Prostate gland (tissue), 2 donors: ENCODE data around the gene STAT1. TPM values are rescaled to one million over a fixed set of nuclear protein-coding genes. Genes with fewer than 3 reads are reported as not detected.

Source experiments
- DNase-seq: peaks from one replicate; pipeline ENCODE4 v3.0.0-alpha.2; 2019; ENCODE audit warnings: low spot score
- H3K27ac ChIP-seq, 2 donors: fragments of 200-600 bp; sonication (generic); 2 replicates each; pipeline ENCODE4 v1.5.1; 2017 to 2019
- H3K27me3 ChIP-seq: fragments of 200-600 bp; sonication (generic); replicated peaks from 2 replicates; pipeline ENCODE4 v1.5.1; 2019; ENCODE audit not compliant: insufficient read depth
- H3K36me3 ChIP-seq, 2 donors: fragments of 200-600 bp; sonication (generic); 1 replicate in 1 of 2; 2 replicates in 1 of 2; pipeline versions ENCODE4 v1.5.1 to v1.8.1; 2017 to 2019
- H3K4me1 ChIP-seq: fragments of 200-600 bp; sonication (generic); replicated peaks from 2 replicates; pipeline ENCODE4 v1.5.1; 2019
- H3K4me3 ChIP-seq, 2 donors: fragments of 200-600 bp; sonication (generic); 2 replicates each; pipeline ENCODE4 v1.5.1; 2017 to 2019
- H3K9me3 ChIP-seq: fragments of 200-600 bp; sonication (generic); 2 replicates; pipeline ENCODE4 v1.5.1; 2017
- POLR2A ChIP-seq: fragments of 450-650 bp; IDR thresholded peaks from one replicate; pipeline ENCODE4 v1.6.1; 2016; ENCODE audit warnings: antibody characterized with exemption, mild to moderate bottlenecking
- POLR2AphosphoS5 ChIP-seq: sonication (generic); formaldehyde crosslinking; IDR thresholded peaks from one replicate; pipeline ENCODE4 v1.6.1; 2017; ENCODE audit warnings: antibody characterized with exemption
- WGBS: methylation state at CpG from one replicate; pipeline ENCODE4 v1.1.5; 2018; 5-methylcytosine and 5-hydroxymethylcytosine counted together
- intact Hi-C: fragments of 100-400 bp; cut with DNase I; formaldehyde crosslinking; loops from one replicate; pipeline ENCODE4 v1.14.2; 2022
- total RNA-seq, 2 donors: library from RNA; depleted of rRNA; stranded (reverse); fragments of >200 nt; gene quantifications; one replicate each; pipeline ENCODE4 v1.1.0, GENCODE V29; 2016
- TF ChIP-seq, protein P1 (sequence below), 4 experiments: fragments of 200-600 bp in 2 of 4; fragments of 450-650 bp in 2 of 4; sonication (generic) in 2 of 4; IDR thresholded peaks; 1 replicate in 3 of 4; 2 replicates in 1 of 4; pipeline ENCODE4 v1.5.1; 2016 to 2019; ENCODE audit warnings: antibody characterized with exemption in 4 of 4, mild to moderate bottlenecking in 2 of 4, moderate library complexity in 2 of 4

Gene STAT1
- total RNA-seq, 2 donors from 2014 or later, result 53.3 to 64.1 TPM

- no peak for DNase-seq
- Histone ChIP-seq H3K4me1 (peaks cover 2% of the 10 kb centered on the region), H3K27ac (no peak overlapping the region), H3K4me3 (no peak overlapping the region), H3K36me3 (no peaks in the 10 kb centered on the region), H3K9me3 (no peaks in the 10 kb centered on the region), H3K27me3 (no peaks in the 10 kb centered on the region)
- WGBS, result 79% methylated on average over 4 of the region's 4 CpGs
- TF ChIP-seq, protein P1, sequence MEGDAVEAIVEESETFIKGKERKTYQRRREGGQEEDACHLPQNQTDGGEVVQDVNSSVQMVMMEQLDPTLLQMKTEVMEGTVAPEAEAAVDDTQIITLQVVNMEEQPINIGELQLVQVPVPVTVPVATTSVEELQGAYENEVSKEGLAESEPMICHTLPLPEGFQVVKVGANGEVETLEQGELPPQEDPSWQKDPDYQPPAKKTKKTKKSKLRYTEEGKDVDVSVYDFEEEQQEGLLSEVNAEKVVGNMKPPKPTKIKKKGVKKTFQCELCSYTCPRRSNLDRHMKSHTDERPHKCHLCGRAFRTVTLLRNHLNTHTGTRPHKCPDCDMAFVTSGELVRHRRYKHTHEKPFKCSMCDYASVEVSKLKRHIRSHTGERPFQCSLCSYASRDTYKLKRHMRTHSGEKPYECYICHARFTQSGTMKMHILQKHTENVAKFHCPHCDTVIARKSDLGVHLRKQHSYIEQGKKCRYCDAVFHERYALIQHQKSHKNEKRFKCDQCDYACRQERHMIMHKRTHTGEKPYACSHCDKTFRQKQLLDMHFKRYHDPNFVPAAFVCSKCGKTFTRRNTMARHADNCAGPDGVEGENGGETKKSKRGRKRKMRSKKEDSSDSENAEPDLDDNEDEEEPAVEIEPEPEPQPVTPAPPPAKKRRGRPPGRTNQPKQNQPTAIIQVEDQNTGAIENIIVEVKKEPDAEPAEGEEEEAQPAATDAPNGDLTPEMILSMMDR (IDR thresholded peaks at IDR 0.05), result no peak
- TF ChIP-seq POLR2AphosphoS5, result no peak
- TF ChIP-seq POLR2A, result no peak
- intact Hi-C loops, result loop anchor here (5.0 kb wide), 1 partner anchor 127 kb away; the partner anchor contains the start of gene GLS
These were observed 4.2 kb downstream of the STAT1 start for GRCh38 chr2:191009541-191010374.

DNA sequence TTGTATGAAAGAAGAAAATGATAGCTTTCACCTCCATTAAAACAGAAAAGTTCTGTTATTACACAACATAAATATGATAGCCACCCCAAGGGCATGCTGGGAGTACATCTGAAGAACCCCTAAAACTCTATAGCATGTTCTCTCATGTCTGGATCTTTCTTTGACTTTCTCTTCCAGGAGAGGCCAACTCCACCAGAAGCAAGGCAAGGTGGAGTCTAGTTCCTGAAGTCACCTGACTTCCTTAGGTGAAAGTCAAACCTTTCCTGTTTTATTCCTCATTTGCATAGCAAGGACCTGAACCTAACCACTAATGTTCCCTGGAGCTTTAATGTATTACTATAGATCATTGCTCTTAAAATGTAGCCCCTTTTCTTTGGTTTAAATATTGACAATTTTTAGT, 5.7 kb downstream of the STAT1 start:
- intact Hi-C loops, result no loop called here
- H3K27ac ChIP-seq, result no peak overlapping the region
- no peaks in the 10 kb centered on the region for H3K4me1 ChIP-seq
- H3K9me3 ChIP-seq, result no peaks in the 10 kb centered on the region
- H3K4me3 ChIP-seq, result no peak overlapping the region
- no peaks in the 10 kb centered on the region for H3K36me3 ChIP-seq
- TF ChIP-seq POLR2A, result no peak
- TF ChIP-seq, protein P1 (IDR thresholded peaks at IDR 0.05), result no peak
- no peak for TF ChIP-seq POLR2AphosphoS5
- no peak for DNase-seq
- no peaks in the 10 kb centered on the region for H3K27me3 ChIP-seq

- Histone ChIP-seq H3K4me3 (no peak overlapping the region), H3K27me3 (no peaks in the 10 kb centered on the region), H3K36me3 (no peaks in the 10 kb centered on the region), H3K9me3 (no peaks in the 10 kb centered on the region), H3K4me1 (no peaks in the 10 kb centered on the region), H3K27ac (no peak overlapping the region)
- intact Hi-C loops, result no loop called here
- no peak for TF ChIP-seq POLR2A
- TF ChIP-seq, protein P1 (IDR thresholded peaks at IDR 0.05), result no peak
- no peak for TF ChIP-seq POLR2AphosphoS5
- WGBS, result 49% methylated on average over 4 of the region's 4 CpGs
- no peak for DNase-seq
These were observed 6.8 kb downstream of the STAT1 start for GRCh38 chr2:191006997-191007783.

- no peaks in the 10 kb centered on the region for H3K36me3 ChIP-seq
- WGBS, result 98% methylated on average over 3 of the region's 3 CpGs
- intact Hi-C loops, result no loop called here
These were observed 7.7 kb downstream of the STAT1 start for GRCh38 chr2:191006297-191006696.

More at GRCh38 chr2:191006297-191006696, 7.7 kb downstream of the STAT1 start:
- no peaks in the 10 kb centered on the region for H3K27me3 ChIP-seq
- no peak for TF ChIP-seq POLR2AphosphoS5
- TF ChIP-seq, protein P1 (IDR thresholded peaks at IDR 0.05), result no peak
- no peak for TF ChIP-seq POLR2A
- no peaks in the 10 kb centered on the region for H3K9me3 ChIP-seq
- H3K4me1 ChIP-seq, result no peaks in the 10 kb centered on the region
- H3K27ac ChIP-seq, result no peak overlapping the region
- no peak overlapping the region for H3K4me3 ChIP-seq
- DNase-seq, result no peak
